ENCODE measurements around the gene EHBP1L1. TPM values are rescaled to one million over a fixed set of nuclear protein-coding genes. Genes with fewer than 3 reads are reported as not detected.

The EHBP1L1 gene
- total RNA-seq, 2 experiments from 2014 or later: 59.7 to 71.6 TPM

- Histone ChIP-seq H3K27ac (ENCODE audit: low read depth, low read length, poor library complexity, severe bottlenecking) (no peak overlapping the region), H3K36me3 (ENCODE audit: insufficient read depth, low read length) (no peaks in the 10 kb centered on the region), H3K4me2 (ENCODE audit: low read length) (no peak overlapping the region), H3K4me1 (ENCODE audit: insufficient read depth, low read length, poor library complexity, severe bottlenecking) (peaks cover 13% of the 10 kb centered on the region), H3K9me3 (ENCODE audit: low read length) (no peaks in the 10 kb centered on the region), H3K4me3 (ENCODE audit: low read depth, low read length, poor library complexity, severe bottlenecking) (no peak overlapping the region), H4K20me1 (ENCODE audit: insufficient read depth, low read length) (no peaks in the 10 kb centered on the region), H2AFZ (ENCODE audit: low read length) (no peak overlapping the region), H3K79me2 (ENCODE audit: insufficient read depth, low read depth, low read length) (no peaks in the 10 kb centered on the region), H3K9me2 (ENCODE audit: insufficient read depth, low read length) (no peaks in the 10 kb centered on the region)
- POLR2A ChIA-PET: interaction anchor here (1.1 kb wide), 1 partner anchor 9 kb away, joined by 4 read pairs; no protein-coding TSS in a partner anchor
- intact Hi-C loops (cut with micrococcal nuclease; ENCODE audit: unreplicated experiment): no loop called here
- BruUV-seq (replicated peaks): no TSS peak
- TF ChIP-seq CTCF (conservative IDR thresholded peaks at IDR 0.05; ENCODE audit: low read length) (no peak), EZH2phosphoT487 (IDR thresholded peaks at IDR 0.05; ENCODE audit: borderline replicate concordance, low read depth, low read length) (no peak)
- no peak for DNase-seq (ENCODE audit: low spot score)
- CTCF ChIA-PET (ENCODE audit: unreplicated experiment): no interaction called here
These were observed 15.1 kb upstream of the EHBP1L1 start for GRCh38 chr11:65560555-65561418.

GRCh38 chr11:65562020-65562419, 13.8 kb upstream of the EHBP1L1 start:
- no peak overlapping the region for H3K27ac ChIP-seq (ENCODE audit: low read depth, low read length, poor library complexity, severe bottlenecking)
- no peak overlapping the region for H3K4me2 ChIP-seq (ENCODE audit: low read length)
- intact Hi-C loops (cut with micrococcal nuclease; ENCODE audit: unreplicated experiment): no loop called here
- BruUV-seq (replicated peaks): no TSS peak
- CTCF ChIA-PET (ENCODE audit: unreplicated experiment): no interaction called here
- no peak overlapping the region for H3K4me3 ChIP-seq (ENCODE audit: low read depth, low read length, poor library complexity, severe bottlenecking)
- POLR2A ChIA-PET: no interaction called here
- TF ChIP-seq EZH2phosphoT487 (IDR thresholded peaks at IDR 0.05; ENCODE audit: borderline replicate concordance, low read depth, low read length): no peak
- TF ChIP-seq CTCF (conservative IDR thresholded peaks at IDR 0.05; ENCODE audit: low read length): no peak
- H3K4me1 ChIP-seq (ENCODE audit: insufficient read depth, low read length, poor library complexity, severe bottlenecking): peaks cover 25% of the 10 kb centered on the region
- no peak overlapping the region for H2AFZ ChIP-seq (ENCODE audit: low read length)
- DNase-seq (ENCODE audit: low spot score): no peak
- H3K36me3 ChIP-seq (ENCODE audit: insufficient read depth, low read length): no peaks in the 10 kb centered on the region
- no peaks in the 10 kb centered on the region for H3K9me2 ChIP-seq (ENCODE audit: insufficient read depth, low read length)
- H4K20me1 ChIP-seq (ENCODE audit: insufficient read depth, low read length): no peaks in the 10 kb centered on the region
- no peaks in the 10 kb centered on the region for H3K9me3 ChIP-seq (ENCODE audit: low read length)
- no peaks in the 10 kb centered on the region for H3K79me2 ChIP-seq (ENCODE audit: insufficient read depth, low read depth, low read length)

- H3K9me2 ChIP-seq (ENCODE audit: insufficient read depth, low read length): no peaks in the 10 kb centered on the region
- no peak overlapping the region for H3K4me2 ChIP-seq (ENCODE audit: low read length)
- no peaks in the 10 kb centered on the region for H3K9me3 ChIP-seq (ENCODE audit: low read length)
- no peak overlapping the region for H3K4me3 ChIP-seq (ENCODE audit: low read depth, low read length, poor library complexity, severe bottlenecking)
- TF ChIP-seq EZH2phosphoT487 (IDR thresholded peaks at IDR 0.05; ENCODE audit: borderline replicate concordance, low read depth, low read length): no peak
- TF ChIP-seq CTCF (conservative IDR thresholded peaks at IDR 0.05; ENCODE audit: low read length): no peak
- no TSS peak for BruUV-seq (replicated peaks)
- H3K27ac ChIP-seq (ENCODE audit: low read depth, low read length, poor library complexity, severe bottlenecking): no peak overlapping the region
- H2AFZ ChIP-seq (ENCODE audit: low read length): no peak overlapping the region
- H4K20me1 ChIP-seq (ENCODE audit: insufficient read depth, low read length): no peaks in the 10 kb centered on the region
- intact Hi-C loops (cut with micrococcal nuclease; ENCODE audit: unreplicated experiment): no loop called here
- POLR2A ChIA-PET: no interaction called here
- no peak for DNase-seq (ENCODE audit: low spot score)
- H3K4me1 ChIP-seq (ENCODE audit: insufficient read depth, low read length, poor library complexity, severe bottlenecking): peaks cover 25% of the 10 kb centered on the region
- no peaks in the 10 kb centered on the region for H3K36me3 ChIP-seq (ENCODE audit: insufficient read depth, low read length)
- CTCF ChIA-PET (ENCODE audit: unreplicated experiment): interaction anchor here (0.9 kb wide), 1 partner anchor 37 kb away, joined by 3 read pairs; no protein-coding TSS in a partner anchor
- H3K79me2 ChIP-seq (ENCODE audit: insufficient read depth, low read depth, low read length): 0 out of 2 replicates have a peak, but pooled peaks cover under 1% of the 10 kb centered on the region
These were observed 13.1 kb upstream of the EHBP1L1 start for GRCh38 chr11:65562788-65563187.

Data from OCI-LY7 (cell line).